Measurements from ENCODE around the gene RASSF1.

GRCh38 chr3:50380405-50381085 lies 39.9 kb upstream of the RASSF1 start:
- TF ChIP-seq POLR2A (IDR thresholded peaks at IDR 0.05) (no peak), CTCF (IDR thresholded peaks at IDR 0.05) (no peak)

Data from body of pancreas (tissue), 4 donors.